HG03196 (cell line): Measurements from ENCODE around the gene PDE6A.
"Not testable (repeated sequence)": the region's sequence is repeated elsewhere in the genome, so short reads cannot be mapped to it uniquely, and the experiment has no call there.

Experiments used
- ATAC-seq: cut with Tn5 transposase; IDR thresholded peaks from one replicate; pipeline ENCODE4 v1.9.1; 2021; ENCODE audit not compliant: unreplicated experiment

PDE6A gene

DNA sequence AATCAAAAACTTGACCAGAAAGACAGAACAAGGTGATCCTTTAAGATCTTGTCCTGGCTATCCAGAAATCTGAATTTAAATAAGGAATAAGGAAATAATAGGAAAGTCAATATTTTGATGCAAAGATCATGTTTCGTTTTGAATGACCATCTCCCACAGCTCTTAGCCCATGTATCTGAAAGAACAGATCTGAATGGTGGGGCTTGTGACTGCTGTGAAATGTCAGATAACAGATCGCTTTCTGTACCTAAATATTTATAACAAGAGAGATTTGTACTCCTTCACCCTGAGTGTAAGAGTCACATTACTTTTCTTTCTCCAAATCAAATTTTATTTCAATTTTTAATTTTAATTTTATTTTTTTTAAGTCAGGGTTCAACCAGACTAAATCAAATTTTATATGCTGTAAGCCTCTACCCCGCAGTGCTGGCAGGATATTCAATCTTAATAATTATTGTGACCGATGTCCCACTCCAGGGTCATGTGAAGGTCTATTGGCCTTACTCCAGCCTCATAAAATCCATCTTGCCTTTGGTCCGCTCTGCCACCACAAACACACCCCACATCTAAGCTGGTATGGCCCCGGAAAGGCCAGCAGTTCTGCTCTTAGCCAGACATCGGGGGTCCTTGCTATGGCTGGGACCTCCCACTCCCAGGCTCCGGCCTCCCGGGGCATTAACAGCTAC, 9.0 kb upstream of the PDE6A start:
- ATAC-seq = no peak

- no peak for ATAC-seq
These were observed 6.7 kb upstream of the PDE6A start for GRCh38 chr5:149951138-149951749.

DNA sequence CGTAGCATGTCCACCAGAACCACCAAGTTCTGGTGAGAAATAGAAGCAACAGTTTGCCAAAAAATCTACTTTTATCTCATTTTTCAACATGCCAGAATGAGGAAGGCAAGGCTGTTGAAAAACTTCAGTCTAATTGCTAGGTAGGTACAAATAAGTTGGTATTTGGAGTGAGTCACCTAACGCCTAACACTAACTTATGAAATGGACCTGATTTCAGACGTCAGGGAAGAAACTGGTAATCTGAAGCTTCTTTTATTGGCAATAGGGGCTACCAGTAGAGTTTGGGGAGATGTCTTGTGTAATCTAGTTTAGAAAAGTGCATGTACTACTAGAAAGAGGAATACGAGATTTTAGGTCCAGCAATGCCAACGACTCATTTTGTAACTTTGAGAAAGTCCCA, 4.4 kb upstream of the PDE6A start:
- no peak for ATAC-seq

- no peak for ATAC-seq
These were observed 1.5 kb upstream of the PDE6A start for GRCh38 chr5:149946118-149946517.

GRCh38 chr5:149943177-149943949, 1.2 kb downstream of the PDE6A start:
- ATAC-seq = not testable (repeated sequence)

DNA sequence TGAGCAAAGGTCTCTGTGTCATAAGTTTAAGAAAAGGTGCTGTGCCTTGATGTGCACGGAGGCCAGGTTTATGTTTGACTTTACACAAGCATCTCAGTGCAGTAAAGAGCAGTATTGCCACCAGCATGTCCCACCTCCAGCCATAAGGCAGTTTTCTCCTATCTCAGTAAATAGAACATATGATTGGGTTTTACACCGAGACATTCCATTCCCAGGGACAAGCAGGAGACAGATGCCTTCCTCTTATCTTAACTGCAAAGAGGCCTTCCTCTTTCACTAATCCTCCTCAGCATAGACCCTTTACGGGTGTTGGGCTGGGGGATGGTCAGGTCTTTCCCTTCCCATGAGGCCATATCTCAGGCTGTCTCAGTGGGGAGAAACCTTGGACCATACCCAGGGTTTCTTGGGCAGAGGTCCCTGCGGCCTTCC, 1.8 kb downstream of the PDE6A start:
- ATAC-seq = not testable (repeated sequence)

DNA sequence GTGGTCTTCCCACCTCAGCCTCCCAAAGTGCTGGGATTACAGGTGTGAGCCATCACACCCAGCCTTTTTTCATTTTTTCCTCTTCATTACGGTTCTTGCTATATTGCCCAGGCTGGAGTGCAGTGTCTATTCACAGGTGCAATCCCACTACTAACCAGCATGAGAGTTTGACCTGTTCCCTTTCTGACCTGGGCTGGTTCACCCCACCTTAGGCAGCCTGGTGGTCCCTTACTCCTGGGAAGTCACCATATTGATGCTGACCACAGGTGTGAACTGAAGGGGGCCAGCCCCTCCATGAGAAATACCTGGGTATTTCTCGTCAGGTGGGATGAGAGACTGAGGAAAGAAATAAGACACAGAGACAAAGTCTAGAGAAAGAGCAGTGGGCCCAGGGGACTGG, 2.4 kb downstream of the PDE6A start:
- ATAC-seq = no peak

DNA sequence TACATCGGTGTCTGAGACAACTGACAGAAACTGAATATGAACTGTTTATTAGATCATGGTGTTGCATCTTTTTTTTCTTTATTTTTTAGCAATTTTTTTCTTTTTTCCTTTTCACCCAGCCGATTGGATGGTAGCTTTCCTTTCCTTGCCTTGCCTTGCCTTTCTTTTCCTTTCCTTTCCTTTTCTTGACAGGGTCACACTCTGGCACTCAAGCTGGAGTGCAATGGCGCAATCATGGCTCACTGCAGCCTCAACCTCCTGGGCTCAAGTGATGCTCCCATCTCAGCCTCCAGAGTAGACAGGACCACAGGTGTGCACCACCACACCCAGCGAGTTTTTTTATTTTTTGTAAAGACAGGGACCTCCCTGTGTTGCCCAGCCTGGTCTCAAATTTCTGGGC, 2.8 kb downstream of the PDE6A start:
- ATAC-seq = no peak

- no peak for ATAC-seq
These were observed 3.5 kb downstream of the PDE6A start for GRCh38 chr5:149940941-149941644.

DNA sequence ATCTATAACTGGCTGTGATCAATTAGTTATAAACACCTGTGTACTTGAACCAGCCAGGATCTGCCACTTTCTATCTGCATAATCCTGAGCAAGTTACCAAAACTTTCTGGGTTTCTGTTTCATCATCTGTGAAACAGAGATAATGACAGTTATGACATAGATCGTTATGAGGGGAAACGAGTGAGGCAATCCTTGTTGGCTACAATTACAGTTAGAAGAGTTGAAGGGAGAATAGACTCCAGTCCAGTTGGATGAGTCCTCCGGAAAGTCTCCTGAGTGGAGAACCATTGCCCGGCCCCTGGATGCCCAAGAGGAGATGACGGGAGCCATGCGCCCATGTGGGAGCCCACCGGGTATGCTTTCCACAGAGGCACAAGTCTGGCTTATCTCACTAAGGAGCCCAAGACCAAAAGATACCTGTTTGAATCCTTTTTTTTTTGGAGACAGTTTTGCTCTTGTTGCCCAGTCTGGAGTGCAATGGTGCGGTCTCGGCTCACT, 4.5 kb downstream of the PDE6A start:
- peak; percentile 77 for ATAC-seq

DNA sequence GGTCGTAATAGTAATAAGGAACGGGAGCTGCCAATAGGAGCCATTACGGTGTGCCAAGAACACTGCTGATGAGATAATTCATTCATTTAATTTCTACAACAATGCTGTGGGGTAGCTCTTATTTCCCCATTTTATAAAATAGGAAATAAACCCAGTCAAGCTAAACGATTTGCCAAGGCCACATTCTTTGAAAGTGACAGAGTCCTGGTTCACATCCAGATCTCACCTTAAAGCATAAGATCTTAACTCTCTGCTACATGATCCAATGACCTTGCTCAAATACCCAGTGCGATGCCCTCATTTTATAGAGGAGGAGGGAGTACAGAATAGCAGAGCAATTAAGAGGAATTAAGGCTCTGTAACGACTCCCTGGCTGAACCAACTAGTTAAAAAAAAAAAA, 5.0 kb downstream of the PDE6A start:
- no peak for ATAC-seq

GRCh38 chr5:149938791-149939358, 5.7 kb downstream of the PDE6A start:
- no peak for ATAC-seq

DNA sequence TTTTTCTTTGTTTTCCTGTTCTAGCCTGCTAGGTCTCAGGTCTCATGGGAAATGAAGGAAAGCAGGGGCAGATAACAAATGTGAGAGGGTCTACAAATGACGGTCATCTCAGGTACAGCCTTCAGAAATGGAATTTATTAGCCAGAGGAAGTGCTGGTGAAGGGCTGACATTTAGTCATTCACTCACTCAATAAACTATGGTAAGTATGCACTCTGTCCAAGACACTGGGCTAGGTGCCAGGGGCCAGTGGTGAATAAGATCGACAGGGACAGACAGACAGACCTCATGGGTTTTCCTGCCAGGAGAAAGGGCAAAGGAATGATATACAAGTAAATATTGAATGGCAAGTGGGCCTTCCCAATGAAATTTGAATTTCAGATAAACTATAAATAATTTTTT, 6.3 kb downstream of the PDE6A start:
- no peak for ATAC-seq

DNA sequence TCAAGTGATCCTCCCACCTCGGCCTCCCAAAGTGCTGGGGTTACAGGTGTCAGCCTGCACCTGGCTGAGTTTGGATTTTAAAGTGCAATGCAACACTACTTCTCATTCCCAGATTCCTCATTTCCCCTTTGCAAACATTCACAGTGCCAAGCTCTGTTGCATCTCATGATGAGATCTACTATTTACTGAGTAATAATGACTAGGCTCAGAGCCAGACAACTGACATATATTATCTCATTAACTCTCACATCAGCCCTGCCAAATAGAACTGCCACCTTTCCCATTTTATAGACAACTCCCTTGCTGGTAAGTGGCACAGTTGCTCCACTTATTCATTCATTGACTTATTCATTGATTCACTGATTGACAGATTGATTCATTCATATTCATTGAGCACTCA, 7.0 kb downstream of the PDE6A start:
- no peak for ATAC-seq

DNA sequence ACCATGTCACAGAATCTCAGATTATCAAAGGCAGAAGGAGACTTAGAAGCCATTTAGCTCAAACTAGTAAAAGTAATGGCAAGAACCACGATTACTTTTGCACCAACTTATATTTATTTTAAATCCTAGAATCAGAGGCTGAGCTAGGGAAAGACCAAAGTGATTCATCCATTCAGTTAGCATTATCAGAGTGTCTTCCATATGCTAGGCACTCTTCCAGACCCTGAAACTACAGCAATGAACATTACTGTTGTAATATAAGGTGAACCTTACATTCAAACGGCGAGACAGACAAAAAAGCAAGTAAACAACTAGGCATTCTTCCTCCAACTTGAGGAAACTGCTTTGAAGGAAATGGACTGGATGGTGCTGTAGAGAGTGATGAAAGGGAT, 7.9 kb downstream of the PDE6A start:
- no peak for ATAC-seq

DNA sequence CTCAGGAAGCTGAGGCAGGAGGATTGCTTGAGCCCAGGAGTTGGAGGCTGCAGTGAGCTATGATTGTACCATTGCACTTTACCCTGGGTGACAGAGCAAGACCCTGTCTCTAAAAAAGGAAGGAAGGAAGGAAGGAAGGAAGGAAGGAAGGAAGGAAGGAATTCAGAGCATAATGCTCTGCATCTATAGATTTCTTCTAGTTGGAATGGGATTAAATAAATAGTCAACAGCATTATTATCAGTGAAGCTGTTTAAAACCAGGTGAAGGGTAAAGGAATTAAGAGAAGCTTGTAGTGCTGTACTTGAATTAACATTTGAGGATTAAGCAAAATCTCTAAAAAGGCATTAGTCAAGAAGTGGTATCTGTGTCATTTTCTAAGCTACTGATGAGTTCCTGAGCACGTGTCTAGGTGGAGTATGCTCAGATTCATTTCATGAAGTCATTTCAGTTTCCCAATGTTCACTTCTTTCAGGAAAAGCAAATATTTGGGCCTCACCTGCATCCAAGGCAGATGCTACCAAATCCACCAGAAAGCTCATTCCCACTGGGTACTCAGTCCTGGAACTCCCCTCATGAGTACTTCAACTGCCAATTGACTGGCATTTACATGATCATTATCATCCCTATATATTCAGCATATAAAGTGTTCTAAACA, 8.4 kb downstream of the PDE6A start:
- no peak for ATAC-seq

GRCh38 chr5:149935431-149935901, 9.1 kb downstream of the PDE6A start:
- no peak for ATAC-seq

- no peak for ATAC-seq
These were observed 11.9 kb downstream of the PDE6A start for GRCh38 chr5:149932445-149933350.

DNA sequence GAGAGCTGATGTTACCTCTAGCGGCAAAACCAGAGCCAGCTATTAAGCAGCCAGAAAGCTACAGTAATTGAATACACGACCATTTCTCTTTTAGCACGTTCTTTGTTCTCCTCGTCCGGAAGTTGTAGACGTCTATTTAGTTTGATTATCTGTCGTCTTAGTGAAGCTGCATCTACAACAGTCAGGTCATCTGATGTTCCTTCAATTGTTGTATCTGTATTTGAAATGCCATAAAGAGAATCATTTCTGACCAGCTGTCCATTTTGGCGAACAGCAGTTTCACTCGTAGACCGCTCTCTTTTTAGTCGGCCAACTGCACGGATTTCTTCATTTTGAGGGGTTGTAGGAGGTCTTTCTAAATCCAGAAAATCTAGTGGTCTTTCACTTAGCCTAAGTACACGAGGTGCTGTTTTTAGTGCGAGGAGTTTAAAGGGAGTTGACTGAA, 12.6 kb downstream of the PDE6A start:
- no peak for ATAC-seq
